HG03159 (cell line): ENCODE measurements around the gene COMT.

Experiments
- ATAC-seq: cut with Tn5 transposase; IDR thresholded peaks from one replicate; pipeline ENCODE4 v1.9.1; 2021; ENCODE audit warnings: mild to moderate bottlenecking, moderate library complexity; ENCODE audit not compliant: unreplicated experiment

Gene COMT

DNA sequence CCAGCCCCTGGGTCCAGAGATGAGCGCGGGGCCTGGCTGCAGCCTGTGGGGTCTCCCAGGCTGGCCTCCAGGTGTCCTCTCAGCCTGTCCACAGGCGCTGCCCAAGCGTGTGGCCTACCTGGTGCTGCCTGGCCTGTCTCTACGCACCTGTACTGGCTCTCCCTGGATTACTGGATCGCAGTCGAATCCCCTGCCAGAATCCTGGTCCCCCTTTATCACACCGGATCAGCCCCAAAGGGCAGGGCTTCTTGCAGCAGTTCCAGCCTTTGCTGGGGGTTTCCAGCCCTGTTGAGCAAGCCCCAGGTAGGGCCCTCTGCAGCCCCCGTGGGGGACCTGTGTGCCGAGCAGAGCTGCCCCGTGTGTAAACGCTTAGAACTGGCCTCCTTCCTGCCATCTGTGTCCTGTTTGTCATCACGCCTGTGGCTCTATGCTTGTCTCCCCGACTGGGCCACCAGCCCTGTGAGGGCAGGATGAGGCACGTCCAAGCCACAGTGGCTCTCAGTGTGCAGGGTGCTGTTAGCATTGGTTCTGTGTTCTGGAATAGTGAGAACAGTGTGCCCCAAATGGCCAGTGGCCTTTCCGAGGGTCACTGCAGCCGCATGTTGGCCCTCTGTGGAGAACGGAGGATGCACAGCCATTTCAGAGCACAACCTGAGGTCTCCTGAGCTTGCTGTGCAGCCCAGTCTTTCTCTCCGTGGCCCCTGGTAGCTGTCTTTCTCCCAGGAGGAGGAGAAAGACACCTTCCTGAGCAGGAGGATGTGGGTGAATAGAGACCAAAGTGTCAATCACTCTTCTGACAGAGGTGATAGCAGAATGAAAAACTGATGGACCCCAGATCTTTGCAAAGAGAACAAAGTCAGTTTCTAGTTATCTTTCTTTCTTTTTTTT is 13.9 kb downstream of the COMT start:
- no peak for ATAC-seq

DNA sequence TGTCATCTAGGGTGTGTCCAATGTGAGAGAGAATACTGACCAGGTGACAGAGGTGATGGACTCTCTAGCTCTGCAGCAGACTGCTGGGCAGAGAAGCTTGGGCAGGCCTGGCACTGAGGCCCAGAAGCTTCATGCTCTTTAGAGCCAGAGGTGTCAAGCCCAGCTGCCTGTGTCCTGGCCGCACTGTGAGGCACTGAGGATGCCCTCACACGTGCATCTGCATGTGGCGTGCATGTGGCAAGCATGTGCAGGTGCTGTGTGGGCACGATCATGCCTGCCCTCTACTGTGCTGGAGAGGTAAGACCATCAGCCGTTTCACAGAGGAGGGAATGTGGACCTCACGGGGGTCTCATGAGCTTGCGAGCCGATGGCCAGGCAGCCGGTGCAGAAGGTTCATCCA is 15.9 kb downstream of the COMT start:
- ATAC-seq = no peak

GRCh38 chr22:19958083-19959042 is 16.8 kb downstream of the COMT start:
- no peak for ATAC-seq

DNA sequence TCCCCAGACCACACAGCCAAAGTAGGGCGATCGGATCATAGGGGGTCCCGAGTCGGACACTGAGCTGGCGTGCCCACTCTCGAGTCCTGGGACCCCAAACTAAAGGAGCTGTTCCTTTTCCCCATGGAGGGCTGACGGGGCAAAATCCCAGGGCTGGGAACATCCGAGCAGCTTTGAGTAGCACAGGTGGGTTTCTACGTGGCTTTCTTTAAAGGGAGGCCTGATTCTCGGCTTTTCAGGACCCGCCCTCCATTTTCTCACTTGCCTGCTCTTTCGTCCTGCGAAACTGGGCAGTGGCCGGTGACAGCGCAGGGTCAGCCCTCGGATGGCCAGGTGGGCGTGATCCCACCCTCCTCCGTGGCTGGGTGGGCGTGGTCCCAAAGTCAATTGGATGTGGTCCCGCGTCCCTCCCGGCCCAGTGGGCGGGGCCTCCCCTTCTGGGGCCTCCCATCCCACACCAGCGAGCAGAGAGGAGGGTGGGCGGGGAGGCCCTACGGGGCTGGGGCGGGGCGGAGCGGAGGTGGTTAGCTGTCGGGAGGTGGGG is 17.5 kb downstream of the COMT start:
- no peak for ATAC-seq

- no peak for ATAC-seq
Observed at GRCh38 chr22:19959587-19960490, 18.3 kb downstream of the COMT start.

GRCh38 chr22:19960491-19961200 is 19.1 kb downstream of the COMT start:
- ATAC-seq = no peak

GRCh38 chr22:19961201-19961580 is 19.6 kb downstream of the COMT start:
- no peak for ATAC-seq

DNA sequence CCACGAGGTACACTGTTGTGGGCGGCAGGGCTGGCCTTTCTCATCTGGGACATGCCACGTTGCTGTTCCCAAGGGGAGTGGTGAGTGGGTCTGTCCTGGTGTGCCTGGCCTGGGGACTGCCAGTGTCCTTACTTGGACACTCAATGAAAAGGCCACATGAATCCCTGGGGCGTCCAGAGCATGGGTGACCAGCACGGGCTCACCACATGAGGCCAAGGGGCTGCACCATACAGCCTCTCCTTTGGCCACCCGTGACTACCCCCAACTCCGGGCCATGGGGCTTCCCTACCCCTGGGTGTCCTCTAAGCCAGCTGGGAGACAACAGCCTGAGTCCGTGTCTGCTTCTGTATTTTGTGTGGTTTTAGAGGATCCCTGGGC is 20.3 kb downstream of the COMT start:
- no peak for ATAC-seq

DNA sequence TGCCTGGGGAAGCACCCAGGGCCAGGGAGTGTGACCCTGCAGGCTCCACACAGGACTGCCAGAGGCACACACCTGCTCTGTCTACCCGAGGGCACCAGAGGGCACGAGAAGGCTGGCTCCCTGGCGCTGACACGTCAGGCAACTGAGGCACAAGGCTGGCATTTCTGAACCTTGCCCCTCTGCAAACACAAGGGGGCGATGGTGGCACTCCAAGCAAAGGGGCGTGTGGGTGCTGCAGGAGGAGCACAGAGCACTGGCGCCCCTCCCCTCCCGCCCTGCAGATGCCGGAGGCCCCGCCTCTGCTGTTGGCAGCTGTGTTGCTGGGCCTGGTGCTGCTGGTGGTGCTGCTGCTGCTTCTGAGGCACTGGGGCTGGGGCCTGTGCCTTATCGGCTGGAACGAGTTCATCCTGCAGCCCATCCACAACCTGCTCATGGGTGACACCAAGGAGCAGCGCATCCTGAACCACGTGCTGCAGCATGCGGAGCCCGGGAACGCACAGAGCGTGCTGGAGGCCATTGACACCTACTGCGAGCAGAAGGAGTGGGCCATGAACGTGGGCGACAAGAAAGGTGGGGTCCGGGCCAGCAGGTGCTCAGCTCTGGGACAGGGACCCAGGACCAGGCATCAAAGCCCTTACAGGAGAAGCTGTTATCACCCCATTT is 20.8 kb downstream of the COMT start:
- no peak for ATAC-seq

GRCh38 chr22:19962909-19963806 is 21.6 kb downstream of the COMT start:
- no peak for ATAC-seq

DNA sequence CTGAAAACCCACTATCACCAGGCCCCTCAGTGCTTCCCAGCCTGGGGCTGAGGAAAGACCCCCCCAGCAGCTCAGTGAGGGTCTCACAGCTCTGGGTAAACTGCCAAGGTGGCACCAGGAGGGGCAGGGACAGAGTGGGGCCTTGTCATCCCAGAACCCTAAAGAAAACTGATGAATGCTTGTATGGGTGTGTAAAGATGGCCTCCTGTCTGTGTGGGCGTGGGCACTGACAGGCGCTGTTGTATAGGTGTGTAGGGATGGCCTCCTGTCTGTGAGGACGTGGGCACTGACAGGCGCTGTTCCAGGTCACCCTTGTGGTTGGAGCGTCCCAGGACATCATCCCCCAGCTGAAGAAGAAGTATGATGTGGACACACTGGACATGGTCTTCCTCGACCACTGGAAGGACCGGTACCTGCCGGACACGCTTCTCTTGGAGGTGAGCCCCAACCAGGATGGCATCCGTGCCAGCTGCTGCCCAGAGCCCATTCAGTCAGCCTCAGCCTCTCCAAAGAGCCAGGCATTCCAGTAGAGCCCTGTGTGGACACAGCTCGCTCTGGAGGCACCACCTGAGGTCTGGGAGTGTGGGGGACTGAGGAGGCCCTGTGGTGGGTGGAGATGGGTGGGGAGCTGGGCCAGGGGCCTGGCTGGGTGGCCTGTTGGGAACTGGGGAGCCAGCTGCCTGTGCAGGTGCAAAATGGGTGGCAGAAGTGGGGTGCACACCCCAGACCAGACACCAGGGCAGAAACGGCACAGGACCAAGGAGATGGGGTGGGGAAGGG is 22.5 kb downstream of the COMT start:
- no peak for ATAC-seq

GRCh38 chr22:19964701-19965386 is 23.3 kb downstream of the COMT start:
- ATAC-seq = no peak

- ATAC-seq = no peak
Observed at GRCh38 chr22:19965771-19966709, 24.5 kb downstream of the COMT start.

- ATAC-seq = no peak
Observed at GRCh38 chr22:19966908-19967750, 25.6 kb downstream of the COMT start.

- ATAC-seq = no peak
Observed at GRCh38 chr22:19967850-19968449, 26.4 kb downstream of the COMT start.
